Suprapubic skin (tissue), 3 donors: ENCODE data around the gene DSCAM.

Source experiments
- CTCF ChIP-seq, 2 donors: fragments of 200-600 bp in 1 of 2; fragments of 450-650 bp in 1 of 2; sonication (generic) in 1 of 2; IDR thresholded peaks; one replicate each; pipeline ENCODE4 v1.5.1; 2016 to 2019; ENCODE audit warnings: antibody characterized with exemption in 2 of 2, mild to moderate bottlenecking in 1 of 2, moderate library complexity in 1 of 2
- EP300 ChIP-seq: sonication (generic); formaldehyde crosslinking; IDR thresholded peaks from one replicate; pipeline ENCODE4 v1.6.1; 2017; ENCODE audit warnings: antibody characterized with exemption

GRCh38 chr21:40577285-40578043 is 269.5 kb downstream of the DSCAM start:
- TF ChIP-seq EP300 (no peak), CTCF (IDR thresholded peaks at IDR 0.05) (no peak)
